Choroid plexus epithelial cell (primary cell): Measurements from ENCODE around the gene SORBS1.

Experiments used
- DNase-seq: peaks from one replicate; pipeline ENCODE4 v3.0.0-alpha.2; 2010; ENCODE audit warnings: low read depth
- H3K4me3 ChIP-seq: 2 replicates; pipeline ENCODE4 v1.5.1; 2011; ENCODE audit warnings: low read depth, mild to moderate bottlenecking, control low read depth, low read length, moderate library complexity
- TF ChIP-seq, protein P1 (sequence below): conservative IDR thresholded peaks from 2 replicates; pipeline ENCODE4 v1.5.1; 2011; ENCODE audit warnings: low read depth, mild to moderate bottlenecking, control low read depth, inconsistent platforms, low read length, moderate library complexity

SORBS1 gene

DNA sequence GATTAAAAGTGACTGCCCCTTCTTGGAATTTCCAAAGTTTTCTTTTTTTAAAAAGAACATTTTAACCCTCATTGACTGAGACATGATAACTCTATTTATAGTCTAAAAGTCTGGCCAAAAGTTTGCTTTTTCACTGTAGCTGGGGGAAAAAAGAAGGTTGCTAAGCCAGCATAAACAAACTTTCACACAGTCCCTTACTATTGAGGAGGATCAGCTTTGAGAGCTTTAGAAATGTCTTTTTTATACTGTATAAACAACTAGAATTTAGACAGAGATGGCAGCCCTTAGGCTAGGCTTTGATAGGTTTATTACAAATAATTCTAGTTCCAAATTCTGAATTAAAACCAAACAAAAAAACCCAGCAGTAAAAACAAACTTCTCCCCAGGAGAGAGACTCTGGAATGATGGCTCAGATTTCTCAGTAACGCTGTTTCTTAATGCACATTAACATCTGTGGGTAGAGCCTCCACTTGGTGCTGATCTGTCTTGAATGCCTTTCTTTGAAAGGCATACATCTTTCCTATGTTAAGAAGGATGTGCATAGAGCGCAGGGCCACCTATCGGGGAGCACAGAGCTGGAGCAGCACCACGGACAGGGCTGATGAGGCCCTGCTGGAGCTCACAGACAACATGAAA, 169.5 kb downstream of the SORBS1 start:
- TF ChIP-seq, protein P1, sequence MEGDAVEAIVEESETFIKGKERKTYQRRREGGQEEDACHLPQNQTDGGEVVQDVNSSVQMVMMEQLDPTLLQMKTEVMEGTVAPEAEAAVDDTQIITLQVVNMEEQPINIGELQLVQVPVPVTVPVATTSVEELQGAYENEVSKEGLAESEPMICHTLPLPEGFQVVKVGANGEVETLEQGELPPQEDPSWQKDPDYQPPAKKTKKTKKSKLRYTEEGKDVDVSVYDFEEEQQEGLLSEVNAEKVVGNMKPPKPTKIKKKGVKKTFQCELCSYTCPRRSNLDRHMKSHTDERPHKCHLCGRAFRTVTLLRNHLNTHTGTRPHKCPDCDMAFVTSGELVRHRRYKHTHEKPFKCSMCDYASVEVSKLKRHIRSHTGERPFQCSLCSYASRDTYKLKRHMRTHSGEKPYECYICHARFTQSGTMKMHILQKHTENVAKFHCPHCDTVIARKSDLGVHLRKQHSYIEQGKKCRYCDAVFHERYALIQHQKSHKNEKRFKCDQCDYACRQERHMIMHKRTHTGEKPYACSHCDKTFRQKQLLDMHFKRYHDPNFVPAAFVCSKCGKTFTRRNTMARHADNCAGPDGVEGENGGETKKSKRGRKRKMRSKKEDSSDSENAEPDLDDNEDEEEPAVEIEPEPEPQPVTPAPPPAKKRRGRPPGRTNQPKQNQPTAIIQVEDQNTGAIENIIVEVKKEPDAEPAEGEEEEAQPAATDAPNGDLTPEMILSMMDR = peak; percentile 59
- DNase-seq = peak; percentile 79
- H3K4me3 ChIP-seq = no peak overlapping the region

DNA sequence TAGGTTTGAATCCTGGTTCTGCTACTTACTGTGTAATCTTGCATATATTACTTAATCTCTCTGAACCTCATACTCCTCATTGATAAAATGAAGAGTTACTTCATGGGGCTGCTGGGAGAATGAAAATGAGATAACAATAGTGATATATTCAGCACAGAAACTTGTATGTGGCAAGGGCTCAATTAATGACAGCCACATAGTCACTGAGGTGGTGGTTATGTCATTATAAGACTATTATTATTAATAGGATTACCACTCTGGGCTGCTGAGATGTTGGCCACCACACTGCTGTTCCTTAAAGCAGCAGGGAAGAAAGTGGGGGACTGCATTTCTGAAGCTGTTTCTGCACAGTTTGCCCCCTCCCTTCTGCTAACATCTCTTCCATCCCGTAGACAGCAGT, 170.0 kb downstream of the SORBS1 start:
- TF ChIP-seq, protein P1 = no peak
- H3K4me3 ChIP-seq = no peak overlapping the region
- DNase-seq = no peak

DNA sequence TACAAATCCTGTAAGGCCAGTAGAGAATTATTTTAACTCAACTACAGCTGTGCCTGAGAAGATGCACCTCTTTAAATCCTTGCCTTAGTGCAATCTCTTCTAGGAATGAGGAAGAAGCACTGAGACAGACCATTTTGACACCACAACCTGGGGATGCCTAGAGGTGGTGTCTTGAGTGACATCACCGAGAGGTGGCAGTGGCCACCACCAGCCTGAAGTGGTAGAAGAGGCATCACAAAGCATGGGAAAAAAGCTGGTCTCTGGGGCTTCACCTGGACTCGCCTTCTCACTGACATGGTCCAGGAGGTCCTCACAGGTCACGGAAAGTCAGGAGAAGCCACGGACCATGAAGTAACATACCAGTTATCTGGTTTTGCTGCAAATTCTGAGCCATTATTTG, 171.2 kb downstream of the SORBS1 start:
- no peak for DNase-seq
- H3K4me3 ChIP-seq = no peak overlapping the region
- TF ChIP-seq, protein P1 = no peak

DNA sequence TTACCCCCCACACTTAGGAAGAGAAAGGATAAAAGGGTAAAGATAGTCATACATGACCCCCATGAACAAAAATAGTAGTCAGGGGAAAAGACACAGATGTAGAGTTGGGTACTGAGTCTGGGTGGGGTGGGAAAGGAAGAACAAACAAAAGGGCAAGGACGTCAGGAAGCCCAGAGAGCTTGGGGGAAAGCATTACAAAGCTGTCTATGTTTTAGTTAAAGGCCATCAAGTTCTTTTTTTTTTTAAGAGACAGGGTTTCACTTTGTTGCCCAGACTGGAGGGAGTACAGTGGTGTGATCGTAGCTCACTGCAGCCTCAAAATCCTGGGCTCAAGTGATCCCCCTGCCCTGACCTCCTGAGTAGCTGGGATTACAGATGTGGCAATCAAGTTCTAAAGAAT, 172.0 kb downstream of the SORBS1 start:
- no peak for DNase-seq
- H3K4me3 ChIP-seq = no peak overlapping the region
- TF ChIP-seq, protein P1 = no peak

DNA sequence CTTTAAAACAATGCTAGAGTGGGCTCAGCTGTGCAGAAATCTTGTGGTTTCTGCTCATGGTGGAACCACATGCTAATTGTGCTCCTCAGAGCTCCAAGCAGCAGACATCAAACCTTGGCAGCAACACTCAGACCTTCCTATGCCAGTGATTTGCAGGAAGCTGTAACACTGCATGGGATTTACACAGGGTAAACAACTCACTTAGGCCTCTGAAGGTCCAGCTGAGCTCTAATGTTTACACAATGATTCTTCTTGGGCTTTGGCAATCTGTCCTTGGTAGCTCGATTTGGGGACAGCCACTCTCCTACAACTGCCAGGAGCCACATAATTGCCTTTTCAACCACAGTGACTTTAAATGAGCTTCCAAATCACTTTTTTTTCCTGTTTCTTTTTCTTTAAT, 172.6 kb downstream of the SORBS1 start:
- H3K4me3 ChIP-seq = no peak overlapping the region
- TF ChIP-seq, protein P1 = no peak
- no peak for DNase-seq

DNA sequence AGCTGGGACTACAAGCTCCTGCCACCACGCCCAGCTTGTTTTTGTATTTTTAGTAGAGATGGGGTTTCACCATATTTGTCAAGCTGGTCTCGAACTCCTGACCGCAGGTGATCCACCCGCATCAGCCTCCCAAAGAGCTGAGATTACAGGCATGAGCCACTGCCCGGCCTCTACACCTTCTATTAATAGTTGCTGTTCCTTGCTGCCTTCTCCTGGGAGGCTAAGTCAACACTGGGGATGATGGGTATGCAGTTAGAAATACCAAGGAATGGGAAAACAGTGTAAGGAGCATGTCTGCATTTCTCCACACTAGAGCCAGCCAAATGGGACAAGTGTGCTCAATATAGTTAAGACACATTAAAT, 173.1 kb downstream of the SORBS1 start:
- no peak overlapping the region for H3K4me3 ChIP-seq
- no peak for DNase-seq
- TF ChIP-seq, protein P1 = no peak

DNA sequence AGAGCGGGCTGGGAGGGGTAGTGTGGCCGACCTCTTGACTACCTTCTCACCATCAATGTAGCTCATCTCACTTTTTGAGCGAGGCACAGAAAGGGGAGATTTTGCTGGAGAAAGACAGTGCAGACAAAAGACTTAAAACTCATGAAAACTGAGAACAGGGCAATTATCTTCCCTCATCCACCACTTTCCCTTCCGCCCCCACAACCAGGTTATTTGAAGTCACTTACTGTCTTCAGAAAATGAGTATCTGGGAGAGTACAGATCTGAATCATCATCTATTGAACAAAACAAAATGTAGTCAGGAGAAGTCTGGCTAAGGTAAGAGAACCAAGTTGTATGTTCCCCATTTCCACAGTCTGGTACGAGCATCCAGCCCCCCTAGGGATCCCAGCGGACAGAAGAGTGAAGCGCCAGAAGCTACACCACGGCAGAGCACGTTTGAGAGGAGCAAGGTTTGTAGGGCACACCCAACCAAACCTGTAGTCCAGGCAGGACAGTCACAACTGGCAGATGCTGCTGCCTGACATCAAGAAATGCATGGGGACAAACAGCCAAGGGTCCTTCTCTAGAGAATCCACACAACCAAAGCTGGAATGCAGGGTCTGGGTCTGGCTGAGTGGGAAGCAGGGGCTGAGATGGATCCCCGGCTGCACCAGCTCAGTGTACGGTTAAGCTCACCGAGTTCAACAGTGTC, 177.0 kb downstream of the SORBS1 start:
- H3K4me3 ChIP-seq = no peak overlapping the region
- TF ChIP-seq, protein P1 = no peak
- no peak for DNase-seq
